Activated B cell treated with CpG ODN at 0.5 μM for 24 hours (primary cell): ENCODE results near the gene ENDOG. TPM values are rescaled to one million over a fixed set of nuclear protein-coding genes. Genes with fewer than 3 reads are reported as not detected.

Experiments used
- ATAC-seq: fragments of 200-7000 bp; cut with Tn5 transposase; one replicate; pipeline ENCODE4 v1.10.0; 2021; ENCODE audit warnings: low read depth, mild to moderate bottlenecking, moderate library complexity
- CTCF ChIA-PET: fragments of 350-600 bp; sonication (Branson Sonifier 250); formaldehyde crosslinking; loops from one replicate; lab custom pipeline; 2021; ENCODE audit warnings: antibody characterized with exemption; lab: Charles Lee
- POLR2A ChIA-PET: fragments of 350-600 bp; sonication (Branson Sonifier 250); formaldehyde crosslinking; loops from one replicate; lab custom pipeline; 2021; ENCODE audit warnings: antibody characterized with exemption; lab: Charles Lee
- DNase-seq: peaks from one replicate; pipeline ENCODE4 v3.0.0; 2022
- H3K27ac Mint-ChIP-seq: one replicate; pipeline ENCODE4 v1.8.0; 2020; ENCODE audit warnings: mixed read lengths
- H3K27me3 Mint-ChIP-seq: one replicate; pipeline ENCODE4 v1.8.0; 2021; ENCODE audit warnings: mixed read lengths
- H3K36me3 Mint-ChIP-seq: one replicate; pipeline ENCODE4 v1.8.0; 2021; ENCODE audit warnings: low read depth, mixed read lengths
- H3K4me1 Mint-ChIP-seq: one replicate; pipeline ENCODE4 v1.8.0; 2021; ENCODE audit warnings: mixed read lengths
- H3K4me3 Mint-ChIP-seq: one replicate; pipeline ENCODE4 v1.8.0; 2020; ENCODE audit warnings: mild to moderate bottlenecking, mixed read lengths
- H3K9me3 Mint-ChIP-seq: one replicate; pipeline ENCODE4 v1.8.0; 2020; ENCODE audit warnings: mixed read lengths
- CTCF ChIP-seq: fragments of 200-600 bp; IDR thresholded peaks from one replicate; pipeline ENCODE4 v1.8.0; 2022; ENCODE audit warnings: antibody characterized with exemption, mild to moderate bottlenecking
- intact Hi-C: fragments of 100-400 bp; cut with micrococcal nuclease; formaldehyde crosslinking; loops from one replicate; pipeline ENCODE4 v1.15.1; 2024
- total RNA-seq: library from RNA; stranded (reverse); gene quantifications from 2 replicates; pipeline ENCODE4 v1.2.3, GENCODE V29; 2022

The ENDOG gene
- 14.6 and 16.9 TPM in 2 replicates for total RNA-seq

- CTCF ChIA-PET, result interaction anchor here (0.6 to 2.5 kb wide), 13 partner anchors 9 to 127 kb away, joined by 3 to 12 read pairs (median 5); partner anchors contain the start of genes PKN3 and SPOUT1
- H3K36me3 Mint-ChIP-seq, result peaks cover 23% of the 10 kb centered on the region
- peak; percentile 98 for DNase-seq
- POLR2A ChIA-PET, result interaction anchor here (0.6 to 3.6 kb wide), 21 partner anchors 9 to 921 kb away, joined by 3 to 49 read pairs (median 4); partner anchors contain the start of genes CIZ1, DOLK, DYNC2I2 and GOLGA2
- H3K9me3 Mint-ChIP-seq, result no peaks in the 10 kb centered on the region
- no peak for TF ChIP-seq CTCF
- H3K4me1 Mint-ChIP-seq, result peaks cover 15% of the 10 kb centered on the region
- H3K27me3 Mint-ChIP-seq, result no peaks in the 10 kb centered on the region
- peak; percentile 95 for ATAC-seq
- H3K27ac Mint-ChIP-seq, result peak within 1 kb of the TSS; percentile 87
- intact Hi-C loops, result loop anchor here (1.0 to 5.0 kb wide), 8 partner anchors 11 to 169 kb away; partner anchors contain the start of genes LRRC8A, PKN3, SPOUT1 and TBC1D13
- peak within 1 kb of the TSS; percentile 87 for H3K4me3 Mint-ChIP-seq
These were observed at the start of gene ENDOG for GRCh38 chr9:128818099-128818838. Gene ENDOG, plus strand, starts transcription at chr9:128818500. Its CDS starts 185 bp downstream, at chr9:128818685.

GRCh38 chr9:128768606-128769005 lies 49.7 kb upstream of the ENDOG start:
- Mint-ChIP-seq H3K4me1 (peaks cover 25% of the 10 kb centered on the region), H3K27ac (no peak overlapping the region), H3K9me3 (no peaks in the 10 kb centered on the region)

GRCh38 chr9:128770286-128771030 lies 47.8 kb upstream of the ENDOG start:
- DNase-seq (no peak), ATAC-seq (no peak)
- Mint-ChIP-seq H3K36me3 (peaks cover 10% of the 10 kb centered on the region), H3K27ac (peak overlapping the region; percentile 84), H3K4me3 (peak overlapping the region; percentile 92), H3K4me1 (peaks cover 24% of the 10 kb centered on the region), H3K9me3 (no peaks in the 10 kb centered on the region), H3K27me3 (no peaks in the 10 kb centered on the region)
- TF ChIP-seq CTCF, result no peak
- intact Hi-C loops, result loop anchor here (1.0 to 5.0 kb wide), 6 partner anchors 46 to 263 kb away; partner anchors contain the start of genes DYNC2I2, LRRC8A, SET and ZDHHC12
- POLR2A ChIA-PET, result interaction anchor here (0.5 to 3.0 kb wide), 10 partner anchors 13 to 218 kb away, joined by 3 to 17 read pairs (median 5); partner anchors contain the start of genes DOLK, ENDOG, NUP188 and PKN3
- CTCF ChIA-PET, result no interaction called here

More at GRCh38 chr9:128768606-128769005, 49.7 kb upstream of the ENDOG start:
- CTCF ChIA-PET, result no interaction called here
- intact Hi-C loops, result no loop called here
- TF ChIP-seq CTCF, result no peak
- no peak overlapping the region for H3K4me3 Mint-ChIP-seq
- H3K36me3 Mint-ChIP-seq, result peaks cover 13% of the 10 kb centered on the region
- ATAC-seq (no peak), DNase-seq (no peak)
- H3K27me3 Mint-ChIP-seq, result no peaks in the 10 kb centered on the region
- POLR2A ChIA-PET, result interaction anchor here (0.5 to 0.9 kb wide), 3 partner anchors 16 to 840 kb away, joined by 3 to 5 read pairs (median 3); no protein-coding TSS in a partner anchor

- peaks cover 24% of the 10 kb centered on the region for H3K4me1 Mint-ChIP-seq
- POLR2A ChIA-PET, result interaction anchor here (0.5 to 3.0 kb wide), 11 partner anchors 14 to 228 kb away, joined by 3 to 17 read pairs (median 5); partner anchors contain the start of genes DOLK, ENDOG, NUP188 and PKN3
- DNase-seq (no peak), ATAC-seq (peak; percentile 4)
- no peak for TF ChIP-seq CTCF
- CTCF ChIA-PET, result no interaction called here
- intact Hi-C loops, result loop anchor here (1.0 to 5.0 kb wide), 6 partner anchors 47 to 264 kb away; partner anchors contain the start of genes DYNC2I2, LRRC8A, SET and ZDHHC12
- H3K27ac Mint-ChIP-seq, result peak overlapping the region; percentile 84
- H3K27me3 Mint-ChIP-seq, result no peaks in the 10 kb centered on the region
- H3K9me3 Mint-ChIP-seq, result no peaks in the 10 kb centered on the region
- H3K36me3 Mint-ChIP-seq, result peaks cover 8% of the 10 kb centered on the region
- peak overlapping the region; percentile 92 for H3K4me3 Mint-ChIP-seq
These were observed 47.1 kb upstream of the ENDOG start for GRCh38 chr9:128771094-128771721.
